HEK293T (cell line): ENCODE results near the gene ESAM.

Experiments used
- CTBP1 ChIP-seq: fragments of 450-650 bp; IDR thresholded peaks from 2 replicates; pipeline ENCODE4 v1.6.1; 2016; ENCODE audit warnings: borderline replicate concordance
- ELF4 ChIP-seq: fragments of 450-650 bp; IDR thresholded peaks from 2 replicates; pipeline ENCODE4 v1.6.1; 2017; ENCODE audit warnings: antibody characterized with exemption
- FOXA1 ChIP-seq: fragments of 450-650 bp; IDR thresholded peaks from 2 replicates; pipeline ENCODE4 v1.6.1; 2016; ENCODE audit warnings: mild to moderate bottlenecking
- FOXM1 ChIP-seq: fragments of 450-650 bp; IDR thresholded peaks from 2 replicates; pipeline ENCODE4 v1.6.1; 2017; ENCODE audit warnings: mild to moderate bottlenecking, borderline replicate concordance
- L3MBTL2 ChIP-seq: fragments of 450-650 bp; conservative IDR thresholded peaks from 2 replicates; pipeline ENCODE4 v1.6.1; 2016; ENCODE audit warnings: mild to moderate bottlenecking
- NFRKB ChIP-seq: fragments of 450-650 bp; IDR thresholded peaks from 2 replicates; pipeline ENCODE4 v1.6.1; 2016; ENCODE audit warnings: mild to moderate bottlenecking, moderate library complexity
- SP1 ChIP-seq: fragments of 450-650 bp; IDR thresholded peaks from 2 replicates; pipeline ENCODE4 v1.6.1; 2017

- TF ChIP-seq L3MBTL2 (no peak), CTBP1 (no peak), FOXM1 (no peak), SP1 (no peak), ELF4 (no peak), FOXA1 (no peak), NFRKB (no peak)
Measured at GRCh38 chr11:124769806-124770774, 8.0 kb upstream of the ESAM start.
